HG03342 (cell line): ENCODE results near the gene INIP.
"Not testable (repeated sequence)": the region's sequence is repeated elsewhere in the genome, so short reads cannot be mapped to it uniquely, and the experiment has no call there.

Source experiments
- ATAC-seq: cut with Tn5 transposase; IDR thresholded peaks from one replicate; pipeline ENCODE4 v1.9.1; 2021; ENCODE audit warnings: mild to moderate bottlenecking, moderate library complexity; ENCODE audit not compliant: unreplicated experiment

Gene INIP

DNA sequence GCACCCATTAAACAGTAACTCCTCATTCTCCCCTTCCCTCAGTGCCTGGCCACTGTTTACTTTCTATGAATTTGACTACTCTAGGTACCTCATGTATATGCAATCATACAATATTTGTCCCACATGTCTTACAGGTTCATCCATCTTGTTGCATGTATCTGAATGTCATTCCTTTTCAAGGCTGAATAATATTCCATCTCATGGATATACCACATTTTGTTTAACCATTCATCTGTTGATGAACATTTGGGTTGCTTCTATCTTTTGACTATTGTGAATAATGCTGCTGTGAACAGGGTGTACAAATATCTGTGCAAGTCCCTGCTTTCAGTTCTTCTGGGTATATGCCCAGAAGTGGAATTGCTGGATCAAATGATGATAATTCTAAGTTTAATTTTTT, 40.9 kb downstream of the INIP start:
- ATAC-seq: no peak

DNA sequence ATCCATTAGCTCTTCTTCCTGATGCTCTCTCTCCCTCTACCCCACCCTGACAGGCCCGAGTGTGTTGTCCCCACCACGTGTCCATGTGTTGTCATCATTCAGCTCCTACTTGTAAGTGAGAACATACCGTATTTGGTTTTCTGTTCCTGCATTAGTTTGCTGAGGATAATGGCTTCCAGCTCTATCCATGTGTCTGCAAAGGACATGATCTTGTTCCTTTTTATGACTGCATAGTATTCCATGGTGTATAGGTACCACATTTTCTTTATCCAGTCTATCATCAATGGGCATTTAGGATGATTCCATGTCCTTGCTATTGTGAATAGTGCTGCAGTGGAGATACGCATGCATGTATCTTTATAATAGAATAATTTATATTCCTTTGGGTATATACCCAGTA, 44.7 kb downstream of the INIP start:
- not testable (repeated sequence) for ATAC-seq

DNA sequence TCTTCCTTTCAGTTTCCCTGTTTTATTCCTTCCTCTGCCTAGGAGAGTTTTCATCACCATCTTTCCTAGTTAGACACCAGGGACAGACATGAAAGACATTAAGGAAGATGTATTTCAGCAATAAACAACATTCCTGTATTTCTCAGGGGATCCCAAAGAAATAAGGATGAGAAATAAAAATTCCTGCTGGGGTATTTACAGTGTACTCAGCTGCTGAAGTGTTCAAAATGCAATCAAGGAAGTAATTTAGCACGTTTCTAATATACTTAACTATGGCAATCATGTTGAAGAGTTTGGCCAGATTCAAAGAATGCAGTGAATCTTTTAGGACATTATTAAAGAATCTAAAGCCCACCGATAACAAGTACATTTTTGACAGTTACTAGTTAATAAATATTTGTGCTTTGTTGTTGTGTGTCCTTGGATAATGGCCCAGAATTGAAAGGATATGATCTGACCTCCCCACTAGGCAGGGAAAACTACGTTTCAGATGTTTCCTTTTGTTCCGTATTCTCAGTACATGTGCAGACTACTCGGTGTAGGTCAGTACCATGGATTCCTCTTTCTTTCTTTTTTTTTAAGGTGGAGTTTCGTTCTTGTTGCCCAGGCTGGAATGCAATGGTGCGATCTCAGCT, 46.8 kb downstream of the INIP start:
- no peak for ATAC-seq

DNA sequence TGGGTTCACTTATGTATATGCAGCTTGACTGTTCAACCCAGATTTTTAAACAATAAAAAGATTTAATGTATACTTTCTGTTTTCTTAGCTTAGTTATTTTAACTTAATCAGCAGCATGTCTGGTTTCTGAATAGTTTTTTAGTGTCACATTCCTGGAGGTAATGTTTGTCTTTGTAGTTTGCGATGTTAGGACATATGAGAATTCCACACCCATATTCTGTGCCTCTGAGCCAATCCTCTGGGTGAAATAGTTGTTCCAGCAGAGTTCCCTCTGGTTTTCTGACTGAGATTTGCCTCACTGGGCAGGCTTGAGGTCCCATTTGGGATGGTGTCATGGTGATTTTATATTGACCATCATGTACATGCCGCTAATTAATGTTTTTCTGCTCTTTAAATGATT, 48.6 kb downstream of the INIP start:
- no peak for ATAC-seq

DNA sequence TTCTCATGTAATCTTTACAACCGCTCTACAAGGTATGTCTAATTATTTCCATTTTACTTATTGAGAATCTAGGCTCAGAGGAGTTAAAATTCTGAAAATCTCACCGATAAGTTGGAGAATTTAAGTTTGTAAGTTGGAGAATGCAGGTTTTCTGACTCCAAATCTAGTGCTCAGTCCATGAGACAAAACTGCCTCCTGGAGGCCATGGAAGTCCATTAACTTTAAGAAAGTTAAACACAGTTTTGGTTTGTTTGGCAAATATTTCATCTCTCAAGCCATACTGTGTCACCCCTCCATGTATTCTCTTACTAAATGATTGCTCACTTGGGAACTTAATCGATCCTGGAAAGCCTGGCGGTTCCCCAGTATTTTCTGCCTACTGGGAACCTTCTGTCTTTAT, 52.6 kb downstream of the INIP start:
- no peak for ATAC-seq

DNA sequence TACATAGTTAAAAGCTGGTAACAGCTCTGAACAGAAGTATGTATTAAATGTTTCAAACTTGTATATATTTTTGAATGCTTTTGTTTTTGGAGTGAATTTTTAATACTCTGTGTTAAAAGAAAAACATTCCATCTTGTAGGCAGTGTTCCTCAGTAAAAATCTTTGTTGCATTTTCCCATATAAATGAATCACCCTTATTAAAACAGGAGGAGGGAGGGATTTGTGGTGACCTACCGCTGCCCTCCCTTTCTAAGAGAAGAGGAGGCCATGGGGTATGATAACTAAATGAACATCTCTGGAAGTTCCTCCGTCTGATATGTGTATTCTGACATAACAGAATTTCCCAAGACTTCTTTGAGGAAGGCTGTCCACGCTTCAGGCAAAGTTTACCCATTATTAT, 53.4 kb downstream of the INIP start:
- no peak for ATAC-seq

DNA sequence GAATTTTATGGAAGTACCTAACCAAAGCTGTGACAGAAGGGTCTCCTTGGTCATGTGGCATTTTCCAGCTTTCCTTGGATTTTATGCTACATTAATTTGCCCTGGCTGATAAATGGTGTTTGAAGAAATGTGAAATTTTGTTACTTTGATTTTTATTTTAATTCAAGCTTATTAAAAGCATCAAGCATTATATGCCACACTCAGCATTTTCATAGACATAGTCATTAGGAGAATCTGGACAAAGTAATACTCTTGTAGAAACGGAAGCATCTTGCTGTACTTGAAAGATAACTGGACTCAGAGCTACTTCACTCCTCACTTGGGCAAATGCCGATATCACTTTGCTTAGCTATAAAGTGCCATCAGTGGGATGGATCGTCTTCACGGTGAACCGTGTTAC, 54.2 kb downstream of the INIP start:
- no peak for ATAC-seq

DNA sequence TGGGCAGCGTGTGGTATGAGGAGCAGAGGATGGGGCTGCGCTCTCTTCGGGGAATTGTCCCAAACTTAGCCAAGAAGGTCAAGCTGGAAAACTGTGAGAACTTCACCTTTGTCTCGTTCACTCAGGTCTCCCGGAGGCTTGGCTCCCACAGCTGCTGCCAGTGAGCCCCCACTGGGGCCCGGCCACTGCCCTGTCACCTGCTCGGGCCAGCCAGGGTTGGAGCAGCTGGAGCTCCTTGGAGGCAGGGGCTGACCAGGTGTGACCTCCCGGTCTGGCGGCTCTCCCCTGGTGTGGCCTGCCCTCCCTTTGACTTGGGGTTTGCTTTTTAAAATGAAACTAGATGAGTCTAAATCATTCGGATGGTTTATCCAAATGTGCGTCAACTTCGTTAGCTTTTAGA, 58.0 kb downstream of the INIP start:
- no peak for ATAC-seq

DNA sequence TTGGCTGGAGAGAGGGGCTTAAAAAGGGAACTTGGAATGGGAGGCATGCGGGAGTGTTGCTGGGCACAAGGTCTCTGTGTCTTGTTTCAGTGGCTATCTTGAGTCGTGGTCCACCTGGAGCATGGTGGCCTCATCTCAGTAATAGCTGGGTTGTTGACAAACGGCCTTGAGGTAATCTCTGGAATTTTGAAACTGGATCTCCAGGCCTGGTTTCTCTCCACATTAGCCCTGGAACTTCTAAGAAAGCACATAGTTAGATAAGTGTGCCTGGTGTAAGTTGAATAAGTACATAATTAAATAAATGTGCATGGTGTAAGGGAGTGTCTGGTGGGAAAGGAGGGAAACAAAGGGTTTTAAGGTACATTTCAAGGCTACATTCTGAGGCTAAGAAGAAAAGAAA, 62.2 kb downstream of the INIP start:
- ATAC-seq: no peak

DNA sequence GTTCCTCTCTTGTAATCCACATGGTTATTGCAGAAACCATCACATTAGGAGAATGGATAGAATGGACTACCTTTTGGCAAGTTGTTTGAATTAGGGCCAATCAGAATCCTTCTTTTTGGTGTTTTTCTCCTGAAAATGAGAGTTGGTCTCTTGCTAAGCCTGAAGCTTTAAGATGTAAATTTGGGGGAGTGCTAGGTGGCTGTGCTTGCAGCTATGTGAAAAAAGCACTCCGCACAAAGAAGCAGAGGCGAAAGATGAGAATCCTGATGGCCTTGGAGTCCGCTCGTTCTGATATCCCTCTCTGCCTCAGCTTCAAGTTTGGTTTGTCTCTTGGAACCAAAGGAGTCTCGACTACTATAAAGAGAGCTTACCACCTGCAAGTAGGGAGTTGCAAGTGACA, 63.6 kb downstream of the INIP start:
- ATAC-seq: no peak

DNA sequence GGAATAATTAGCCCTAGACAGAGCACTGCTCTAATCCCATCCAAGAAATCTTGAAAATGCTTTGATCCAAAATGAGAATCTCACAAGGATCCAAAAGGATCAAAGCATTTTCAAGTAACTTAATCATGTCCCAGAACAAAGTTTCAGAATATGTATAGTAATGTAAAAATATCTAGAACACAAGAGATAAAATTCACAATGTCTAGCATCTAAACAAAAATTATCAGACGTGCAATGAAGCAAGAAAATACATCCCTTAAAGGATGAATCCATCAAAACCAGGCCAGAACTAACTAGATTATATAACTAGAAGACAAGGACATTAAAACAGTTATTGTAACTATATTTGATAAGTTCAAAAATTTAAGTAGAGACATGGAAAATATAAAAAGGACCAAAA, 69.3 kb downstream of the INIP start:
- ATAC-seq: no peak

DNA sequence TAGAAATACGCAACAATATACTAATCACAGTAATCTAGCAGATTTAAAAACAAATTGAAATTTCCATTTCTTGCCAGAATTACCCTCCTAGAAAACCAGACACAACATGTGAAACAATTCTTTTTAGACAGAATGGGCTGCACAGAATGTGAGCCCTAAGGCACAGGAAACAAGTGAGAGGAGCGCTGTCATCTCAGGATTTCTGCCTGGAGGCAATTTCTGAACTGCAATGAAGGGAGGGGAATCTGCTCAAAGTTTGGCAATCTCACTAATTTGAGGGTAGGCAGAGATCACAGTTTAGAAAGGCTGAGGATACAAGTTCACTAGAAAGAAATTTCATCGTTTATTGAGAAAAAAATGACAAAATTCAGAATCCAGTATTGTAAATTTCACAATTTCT, 70.3 kb downstream of the INIP start:
- ATAC-seq: no peak

DNA sequence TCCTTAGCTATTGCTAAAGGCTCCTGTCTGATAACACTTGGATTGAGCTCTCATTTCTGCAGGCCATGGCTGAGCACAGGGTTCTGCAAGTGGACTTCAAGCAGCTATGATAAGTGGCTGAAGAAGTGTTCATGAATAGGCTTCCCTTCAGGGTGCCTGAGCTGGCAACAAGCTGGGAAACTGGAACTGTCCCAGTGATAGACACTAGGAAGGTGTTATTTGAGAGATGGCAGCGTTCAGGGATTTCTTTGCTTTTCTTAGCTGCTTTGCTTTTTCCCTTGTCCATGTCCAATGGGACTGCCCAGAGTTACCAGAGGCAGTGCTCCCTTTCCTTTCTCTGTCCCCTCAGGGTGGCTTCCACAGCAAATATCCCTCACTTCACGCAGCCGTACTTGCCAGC, 75.8 kb downstream of the INIP start:
- ATAC-seq: no peak

DNA sequence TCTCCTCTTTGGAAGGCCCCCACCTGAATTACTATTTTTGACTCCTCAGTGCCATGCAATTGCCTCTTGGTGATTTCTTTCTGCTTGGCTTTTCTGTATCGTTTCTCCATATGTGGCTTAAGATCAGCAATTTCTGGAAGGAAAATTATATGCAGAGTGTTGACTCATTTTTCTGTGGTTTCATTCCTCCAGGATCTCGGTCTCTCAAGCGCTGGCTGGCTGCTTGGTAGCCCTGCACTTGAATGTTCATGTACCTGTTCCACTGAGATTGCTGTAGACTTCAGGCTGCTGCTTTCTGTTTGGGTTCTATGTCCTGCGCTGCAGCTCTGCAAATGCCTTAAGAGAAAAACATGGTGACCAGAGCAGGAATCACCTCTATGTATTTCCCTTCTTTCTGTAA, 77.6 kb downstream of the INIP start:
- no peak for ATAC-seq
